Activated naive CD8-positive, alpha-beta T cell treated with anti-CD3 and anti-CD28 coated beads for 36 hours (primary cell): ENCODE measurements around the gene SENP1. TPM values are rescaled to one million over a fixed set of nuclear protein-coding genes. Genes with fewer than 3 reads are reported as not detected.

ENCODE experiments used
- DNase-seq: peaks from one replicate; pipeline ENCODE4 v3.0.0; 2021
- H3K27ac Mint-ChIP-seq: one replicate; pipeline ENCODE4 v1.8.0; 2022; ENCODE audit warnings: mild to moderate bottlenecking, moderate library complexity, mixed read lengths
- H3K27me3 Mint-ChIP-seq: one replicate; pipeline ENCODE4 v1.8.0; 2022; ENCODE audit warnings: mild to moderate bottlenecking, mixed read lengths
- H3K36me3 Mint-ChIP-seq: one replicate; pipeline ENCODE4 v1.8.0; 2021; ENCODE audit warnings: mild to moderate bottlenecking, mixed read lengths
- H3K4me1 Mint-ChIP-seq: one replicate; pipeline ENCODE4 v1.8.0; 2021; ENCODE audit warnings: mixed read lengths
- H3K4me3 Mint-ChIP-seq: one replicate; pipeline ENCODE4 v1.8.0; 2022; ENCODE audit warnings: mild to moderate bottlenecking, moderate library complexity, mixed read lengths
- H3K9me3 Mint-ChIP-seq: one replicate; pipeline ENCODE4 v1.8.0; 2022; ENCODE audit warnings: mixed read lengths
- total RNA-seq, 2 experiments: library from RNA; stranded (reverse); gene quantifications; one replicate each; pipeline ENCODE4 v1.2.3, GENCODE V29; 2021

The SENP1 gene
- total RNA-seq, 2 experiments from 2014 or later = 42.6 to 53.6 TPM

DNA sequence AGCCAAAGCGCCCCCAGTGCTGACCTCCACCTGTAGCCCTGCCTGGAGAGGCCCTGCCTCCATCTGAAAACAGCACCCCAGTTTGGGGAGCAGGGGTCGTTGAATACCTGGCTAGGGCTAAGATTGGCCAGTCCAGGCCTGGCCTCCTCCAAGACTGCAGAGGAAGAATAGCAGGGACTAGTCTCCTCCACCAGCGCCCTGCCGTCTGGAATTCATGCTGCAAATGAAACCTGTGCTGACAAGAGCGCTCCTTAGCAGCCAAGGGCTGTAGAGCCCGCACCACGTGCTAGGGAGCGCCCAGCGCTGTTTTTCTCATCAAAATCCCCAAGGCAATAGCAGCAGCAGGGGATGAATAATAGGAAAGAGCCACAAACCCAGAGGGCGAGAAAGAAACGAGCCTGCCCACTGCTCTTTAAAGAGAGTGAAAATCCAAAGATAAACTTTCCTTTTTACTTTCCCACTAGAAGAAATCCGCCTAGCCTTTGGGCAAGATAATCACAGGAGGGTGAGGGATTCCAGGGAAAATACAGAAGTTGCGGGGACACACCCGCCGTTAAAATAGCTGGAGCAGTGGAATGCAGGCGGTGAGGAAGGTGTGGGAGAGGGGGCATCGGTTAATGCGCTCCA lies 104.9 kb downstream of the SENP1 start:
- Mint-ChIP-seq H3K36me3 (no peaks in the 10 kb centered on the region), H3K4me1 (peaks cover 32% of the 10 kb centered on the region), H3K27ac (no peak overlapping the region), H3K4me3 (peak overlapping the region; percentile 75), H3K9me3 (no peaks in the 10 kb centered on the region), H3K27me3 (peaks cover 86% of the 10 kb centered on the region)
- no peak for DNase-seq

DNA sequence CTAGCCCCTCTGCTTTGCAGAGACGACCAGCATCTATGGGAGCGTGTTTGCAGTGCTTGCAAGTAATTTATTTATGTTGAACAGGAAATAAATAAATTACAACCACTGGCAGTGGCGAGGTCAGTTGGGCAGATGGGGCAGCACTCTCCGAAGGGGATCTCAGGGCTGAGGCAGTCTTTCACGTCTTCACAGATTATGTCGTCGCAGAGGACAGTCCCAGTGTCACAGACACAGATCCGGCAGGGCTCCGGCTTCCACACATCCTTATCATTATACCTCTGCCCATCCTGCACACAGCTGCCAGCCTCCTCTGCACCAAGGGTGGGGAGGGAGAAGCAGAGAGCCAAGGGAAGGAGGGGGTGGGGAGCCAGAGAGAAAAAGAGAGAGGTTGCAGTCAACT lies 106.1 kb downstream of the SENP1 start:
- no peak overlapping the region for H3K4me3 Mint-ChIP-seq
- DNase-seq = no peak
- H3K27me3 Mint-ChIP-seq = peaks cover 79% of the 10 kb centered on the region
- no peaks in the 10 kb centered on the region for H3K9me3 Mint-ChIP-seq
- H3K4me1 Mint-ChIP-seq = peaks cover 30% of the 10 kb centered on the region
- H3K27ac Mint-ChIP-seq = no peak overlapping the region
- H3K36me3 Mint-ChIP-seq = no peaks in the 10 kb centered on the region

DNA sequence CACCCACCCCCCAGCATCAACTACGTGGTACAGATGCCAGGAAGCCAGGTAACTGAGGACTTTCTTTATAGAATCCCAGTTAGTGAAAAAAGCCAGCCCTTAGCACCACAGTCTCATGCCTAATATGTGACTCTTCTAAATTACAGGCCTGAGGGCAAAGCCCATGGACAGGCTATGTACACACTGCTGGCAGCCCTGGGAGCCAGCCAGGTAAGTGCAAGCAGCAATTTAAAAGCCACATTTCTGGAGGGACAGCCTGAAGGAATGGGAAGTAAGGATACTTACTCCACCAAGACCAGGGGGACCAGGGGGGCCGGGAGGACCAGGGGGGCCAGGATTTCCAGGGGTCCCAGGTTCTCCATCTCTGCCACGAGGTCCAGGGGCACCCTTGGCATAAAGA lies 108.6 kb downstream of the SENP1 start:
- Mint-ChIP-seq H3K4me1 (peaks cover 13% of the 10 kb centered on the region), H3K36me3 (no peaks in the 10 kb centered on the region), H3K27me3 (peaks cover 76% of the 10 kb centered on the region)

DNA sequence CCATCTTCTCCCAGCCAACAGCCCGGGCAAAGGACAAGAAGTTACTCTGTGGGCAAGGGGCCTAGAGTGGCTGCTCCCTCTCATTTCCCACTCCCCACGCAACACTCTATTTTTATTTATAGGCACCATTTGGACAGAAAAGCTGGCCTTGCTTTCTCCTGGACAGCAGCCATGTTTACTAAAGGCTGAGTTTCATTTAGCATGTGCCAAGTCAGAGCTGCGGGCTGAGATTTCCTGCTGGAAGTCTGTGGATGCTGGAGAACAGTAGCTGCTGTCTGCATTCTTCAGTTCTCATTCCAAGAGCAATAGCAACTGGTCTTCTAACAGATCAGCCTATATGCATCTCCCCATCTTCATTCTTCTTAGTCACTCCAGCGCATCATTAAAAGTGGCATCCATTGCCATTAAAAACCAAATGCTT lies 109.9 kb downstream of the SENP1 start:
- Mint-ChIP-seq H3K27me3 (peaks cover 65% of the 10 kb centered on the region), H3K4me3 (no peak overlapping the region), H3K9me3 (no peaks in the 10 kb centered on the region), H3K4me1 (peaks cover 7% of the 10 kb centered on the region), H3K36me3 (no peaks in the 10 kb centered on the region), H3K27ac (no peak overlapping the region)
- no peak for DNase-seq

More for the DNA sequence above, 108.6 kb downstream of the SENP1 start:
- Mint-ChIP-seq H3K9me3 (no peaks in the 10 kb centered on the region), H3K27ac (no peak overlapping the region), H3K4me3 (no peak overlapping the region)
- no peak for DNase-seq

DNA sequence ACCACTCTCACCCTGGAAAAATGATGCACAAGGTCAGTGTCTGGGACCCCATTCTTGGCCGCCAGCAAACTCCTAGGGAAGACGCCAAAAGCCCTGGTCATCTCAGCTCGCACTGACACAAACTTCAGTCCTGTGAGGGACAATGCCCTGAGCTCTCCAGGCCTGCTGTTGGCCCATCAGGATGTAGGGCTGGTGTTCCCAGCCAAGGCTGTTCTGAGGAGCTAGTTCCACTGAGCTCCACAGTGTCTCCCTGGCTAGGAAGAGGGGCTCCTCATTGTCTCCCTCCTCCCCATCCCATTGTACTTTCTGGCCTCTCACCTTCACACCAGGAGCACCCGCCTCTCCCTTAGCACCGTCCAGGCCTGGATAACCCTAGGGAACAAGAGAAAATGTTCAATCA lies 112.4 kb downstream of the SENP1 start:
- no peaks in the 10 kb centered on the region for H3K36me3 Mint-ChIP-seq
- H3K9me3 Mint-ChIP-seq = no peaks in the 10 kb centered on the region
- peaks cover 42% of the 10 kb centered on the region for H3K27me3 Mint-ChIP-seq
- DNase-seq = no peak
- no peak overlapping the region for H3K4me3 Mint-ChIP-seq
- peaks cover 23% of the 10 kb centered on the region for H3K4me1 Mint-ChIP-seq
- H3K27ac Mint-ChIP-seq = no peak overlapping the region

Other genes starting within 250 kb of the SENP1 start
- 10 to 100 TPM; 55.8 TPM for gene VDR, start 201.1 kb downstream of the SENP1 start, total RNA-seq
- gene TMEM106C, start 142.5 kb downstream of the SENP1 start, total RNA-seq = 100 to 1,000 TPM; 158 to 168 TPM
- gene COL2A1, start 101.6 kb downstream of the SENP1 start, total RNA-seq = under 1 TPM in 1 of 2 experiments, not detected in 1; 0.04 TPM
- gene PFKM, start 13.3 kb upstream of the SENP1 start, total RNA-seq = 10 to 100 TPM; 65.4 to 67.7 TPM
- 10 to 100 TPM; 29.9 to 30.3 TPM for gene ASB8, start 51.4 kb upstream of the SENP1 start, total RNA-seq
- under 1 TPM; 0.33 to 0.36 TPM for gene CCDC184, start 77.6 kb upstream of the SENP1 start, total RNA-seq
- gene OR10AD1, start 97.2 kb upstream of the SENP1 start, total RNA-seq = not detected
- 1 to 10 TPM; 6.8 to 7.0 TPM for gene ZNF641, start 244.8 kb upstream of the SENP1 start, total RNA-seq